ENCODE data around the gene CAMSAP2.

DNA sequence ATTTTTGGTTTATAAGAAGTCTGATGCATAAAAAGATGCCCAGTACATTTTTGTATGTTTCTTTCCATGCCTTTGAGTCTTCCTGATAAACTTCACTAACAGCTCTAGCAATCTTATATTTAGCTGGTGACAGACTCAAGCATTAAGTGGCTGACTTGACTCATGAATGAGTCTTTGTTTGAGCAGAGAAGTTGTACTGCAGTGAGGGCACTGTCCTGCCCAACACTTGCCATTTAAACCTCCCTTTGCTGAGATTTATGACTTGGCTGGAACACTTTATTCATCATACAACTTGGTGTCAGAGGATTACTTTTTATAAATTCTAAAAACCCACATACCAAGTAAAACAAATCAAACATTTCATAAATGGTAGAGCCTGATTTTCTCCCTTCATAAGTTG lies 14.6 kb upstream of the CAMSAP2 start:
- TF ChIP-seq EZH2 (IDR thresholded peaks at IDR 0.05; ENCODE audit: borderline replicate concordance) (no peak), CTCF (IDR thresholded peaks at IDR 0.05; ENCODE audit: poor library complexity) (no peak), EZH2phosphoT487 (IDR thresholded peaks at IDR 0.05; ENCODE audit: low read depth, severe bottlenecking, unreplicated experiment) (no peak)
